Suprapubic skin (tissue), 4 donors: ENCODE results near the gene TOP1. TPM values are rescaled to one million over a fixed set of nuclear protein-coding genes. Genes with fewer than 3 reads are reported as not detected.
A peak's percentile ranks its signal among the peaks of the same experiment; 100 is the strongest.
"Not testable (repeated sequence)": the region's sequence is repeated elsewhere in the genome, so short reads cannot be mapped to it uniquely, and the experiment has no call there.

Experiments used
- DNase-seq, 2 donors: peaks; one replicate each; pipeline ENCODE4 v3.0.0-alpha.2; 2019; ENCODE audit warnings: low spot score in 2 of 2
- H3K27ac ChIP-seq: fragments of 200-600 bp; sonication (generic); one replicate; pipeline ENCODE4 v1.5.1; 2019
- H3K27me3 ChIP-seq: fragments of 200-600 bp; sonication (generic); one replicate; pipeline ENCODE4 v1.5.1; 2019
- H3K36me3 ChIP-seq: fragments of 200-600 bp; sonication (generic); one replicate; pipeline ENCODE4 v1.5.1; 2019
- H3K4me1 ChIP-seq: fragments of 200-600 bp; sonication (generic); one replicate; pipeline ENCODE4 v1.5.1; 2019
- H3K4me3 ChIP-seq: fragments of 200-600 bp; sonication (generic); one replicate; pipeline ENCODE4 v1.5.1; 2019; ENCODE audit warnings: mild to moderate bottlenecking
- H3K9me3 ChIP-seq: fragments of 200-600 bp; sonication (generic); one replicate; pipeline ENCODE4 v1.5.1; 2019
- EP300 ChIP-seq: sonication (generic); formaldehyde crosslinking; IDR thresholded peaks from one replicate; pipeline ENCODE4 v1.6.1; 2017; ENCODE audit warnings: antibody characterized with exemption
- POLR2A ChIP-seq, 2 donors: fragments of 450-650 bp; IDR thresholded peaks; one replicate each; pipeline ENCODE4 v1.6.1; 2017; ENCODE audit warnings: antibody characterized with exemption in 2 of 2, mild to moderate bottlenecking in 2 of 2, moderate library complexity in 2 of 2
- POLR2AphosphoS5 ChIP-seq, 3 donors: sonication (generic); formaldehyde crosslinking; IDR thresholded peaks; one replicate each; pipeline ENCODE4 v1.6.1; 2017; ENCODE audit warnings: antibody characterized with exemption in 3 of 3
- WGBS: methylation state at CpG from one replicate; pipeline ENCODE4 v1.1.5; 2018; 5-methylcytosine and 5-hydroxymethylcytosine counted together
- total RNA-seq, 4 donors: library from RNA; depleted of rRNA; stranded (reverse); fragments of >200 nt; gene quantifications; one replicate each; pipeline ENCODE4 v1.1.0, GENCODE V29; 2016
- TF ChIP-seq, protein P1 (sequence below), 2 donors: fragments of 200-600 bp in 1 of 2; fragments of 450-650 bp in 1 of 2; sonication (generic) in 1 of 2; IDR thresholded peaks; one replicate each; pipeline ENCODE4 v1.5.1; 2016 to 2019; ENCODE audit warnings: antibody characterized with exemption in 2 of 2, mild to moderate bottlenecking in 1 of 2, moderate library complexity in 1 of 2

TOP1 gene
- total RNA-seq, 4 donors from 2014 or later: 25.8 to 32.6 (median 32.0) TPM

DNA sequence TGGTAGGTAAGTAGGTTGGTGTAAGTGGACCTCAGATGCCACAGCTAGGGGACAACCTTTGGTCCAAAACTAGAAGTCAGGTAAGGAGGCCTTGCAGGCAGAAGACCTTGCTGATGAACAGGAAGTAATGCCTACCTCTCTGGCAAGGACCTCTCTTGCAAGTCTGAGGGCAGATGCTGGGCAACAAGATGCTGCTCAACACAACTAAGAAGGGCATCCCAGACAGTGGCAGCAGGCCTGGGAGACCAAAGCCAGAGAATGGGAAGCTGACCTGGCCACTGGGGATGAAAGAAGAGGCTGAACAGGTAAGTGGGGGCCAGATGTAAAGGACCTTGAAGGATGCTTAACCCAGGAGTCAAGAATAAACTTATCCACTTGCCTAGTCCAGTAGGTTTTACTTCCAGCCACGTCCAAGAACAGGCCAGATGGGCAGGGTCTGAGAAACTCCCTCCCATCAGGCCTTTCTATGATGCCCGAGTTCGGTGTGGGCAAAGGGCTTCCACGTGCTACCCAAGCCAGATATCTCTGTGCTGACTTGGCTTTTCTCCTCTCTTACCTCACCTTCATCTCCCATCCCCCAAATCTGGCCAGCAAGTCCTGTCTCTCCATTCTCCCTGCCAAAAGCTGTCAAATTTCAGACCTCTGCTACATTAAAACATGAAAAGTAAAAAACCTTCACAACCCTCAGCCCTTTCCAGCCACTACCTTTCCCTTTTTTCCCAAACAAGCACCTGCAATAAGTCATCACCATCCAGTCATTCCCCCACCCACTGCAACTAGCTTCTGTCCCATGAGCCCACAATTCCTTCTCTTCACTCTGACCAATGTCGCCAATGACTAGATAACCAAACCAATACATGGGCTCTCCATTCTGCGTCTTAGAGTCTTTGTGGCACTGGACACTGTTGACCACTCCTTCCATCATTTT lies 97.2 kb downstream of the TOP1 start:
- TF ChIP-seq, protein P1, sequence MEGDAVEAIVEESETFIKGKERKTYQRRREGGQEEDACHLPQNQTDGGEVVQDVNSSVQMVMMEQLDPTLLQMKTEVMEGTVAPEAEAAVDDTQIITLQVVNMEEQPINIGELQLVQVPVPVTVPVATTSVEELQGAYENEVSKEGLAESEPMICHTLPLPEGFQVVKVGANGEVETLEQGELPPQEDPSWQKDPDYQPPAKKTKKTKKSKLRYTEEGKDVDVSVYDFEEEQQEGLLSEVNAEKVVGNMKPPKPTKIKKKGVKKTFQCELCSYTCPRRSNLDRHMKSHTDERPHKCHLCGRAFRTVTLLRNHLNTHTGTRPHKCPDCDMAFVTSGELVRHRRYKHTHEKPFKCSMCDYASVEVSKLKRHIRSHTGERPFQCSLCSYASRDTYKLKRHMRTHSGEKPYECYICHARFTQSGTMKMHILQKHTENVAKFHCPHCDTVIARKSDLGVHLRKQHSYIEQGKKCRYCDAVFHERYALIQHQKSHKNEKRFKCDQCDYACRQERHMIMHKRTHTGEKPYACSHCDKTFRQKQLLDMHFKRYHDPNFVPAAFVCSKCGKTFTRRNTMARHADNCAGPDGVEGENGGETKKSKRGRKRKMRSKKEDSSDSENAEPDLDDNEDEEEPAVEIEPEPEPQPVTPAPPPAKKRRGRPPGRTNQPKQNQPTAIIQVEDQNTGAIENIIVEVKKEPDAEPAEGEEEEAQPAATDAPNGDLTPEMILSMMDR (IDR thresholded peaks at IDR 0.05): no peak
- no peak for TF ChIP-seq POLR2AphosphoS5 (IDR thresholded peaks at IDR 0.05)
- TF ChIP-seq POLR2A (IDR thresholded peaks at IDR 0.05): no peak
- TF ChIP-seq EP300: no peak
- Histone ChIP-seq H3K27ac (no peak overlapping the region), H3K4me1 (no peaks in the 10 kb centered on the region), H3K36me3 (peaks cover 52% of the 10 kb centered on the region), H3K4me3 (no peak overlapping the region), H3K9me3 (no peaks in the 10 kb centered on the region), H3K27me3 (no peaks in the 10 kb centered on the region)
- DNase-seq: no peak
- 74% methylated on average over 6 of the region's 6 CpGs for WGBS

DNA sequence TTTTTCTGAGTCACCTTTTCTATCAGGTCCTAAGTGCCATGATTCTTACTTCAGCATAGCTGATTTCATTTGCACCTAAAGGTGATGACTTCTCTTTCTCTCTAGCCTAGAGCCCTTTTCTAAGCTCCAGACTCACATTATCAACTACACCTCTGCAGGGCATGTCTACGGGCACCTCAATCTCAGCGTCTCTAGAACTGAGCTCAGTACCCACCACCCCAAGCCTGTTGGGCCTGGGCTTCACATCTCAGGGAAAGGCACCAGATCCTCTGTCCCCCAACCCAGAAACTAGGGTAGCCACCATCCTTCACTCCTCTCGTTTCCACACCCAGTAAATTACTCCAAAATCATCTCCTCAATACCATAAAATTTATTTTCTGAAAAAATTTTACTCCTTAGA lies 98.1 kb downstream of the TOP1 start:
- Histone ChIP-seq H3K4me3 (no peak overlapping the region), H3K27ac (no peak overlapping the region), H3K4me1 (no peaks in the 10 kb centered on the region), H3K27me3 (no peaks in the 10 kb centered on the region), H3K9me3 (no peaks in the 10 kb centered on the region), H3K36me3 (peaks cover 43% of the 10 kb centered on the region)
- 90% methylated on average over 3 of the region's 3 CpGs for WGBS
- DNase-seq: peak in 1 of 2 donors; percentile 24
- TF ChIP-seq POLR2AphosphoS5 (IDR thresholded peaks at IDR 0.05) (no peak), POLR2A (IDR thresholded peaks at IDR 0.05) (no peak), EP300 (no peak)
- TF ChIP-seq, protein P1 (IDR thresholded peaks at IDR 0.05): no peak

DNA sequence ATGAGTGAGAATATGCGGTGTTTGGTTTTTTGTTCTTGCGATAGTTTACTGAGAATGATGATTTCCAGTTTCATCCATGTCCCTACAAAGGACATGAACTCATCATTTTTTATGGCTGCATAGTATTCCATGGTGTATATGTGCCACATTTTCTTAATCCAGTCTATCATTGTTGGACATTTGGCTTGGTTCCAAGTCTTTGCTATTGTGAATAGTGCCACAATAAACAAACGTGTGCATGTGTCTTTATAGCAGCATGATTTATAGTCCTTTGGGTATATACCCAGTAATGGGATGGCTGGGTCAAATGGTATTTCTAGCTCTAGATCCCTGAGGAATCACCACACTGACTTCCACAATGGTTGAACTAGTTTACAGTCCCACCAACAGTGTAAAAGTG lies 99.7 kb downstream of the TOP1 start:
- no CpG with 5 or more reads among the region's 3 CpGs for WGBS
- DNase-seq, H3K9me3 ChIP-seq, H3K4me1 ChIP-seq, H3K4me3 ChIP-seq, H3K27ac ChIP-seq, H3K27me3 ChIP-seq: not testable (repeated sequence)
- H3K36me3 ChIP-seq: peaks cover 27% of the 10 kb centered on the region

DNA sequence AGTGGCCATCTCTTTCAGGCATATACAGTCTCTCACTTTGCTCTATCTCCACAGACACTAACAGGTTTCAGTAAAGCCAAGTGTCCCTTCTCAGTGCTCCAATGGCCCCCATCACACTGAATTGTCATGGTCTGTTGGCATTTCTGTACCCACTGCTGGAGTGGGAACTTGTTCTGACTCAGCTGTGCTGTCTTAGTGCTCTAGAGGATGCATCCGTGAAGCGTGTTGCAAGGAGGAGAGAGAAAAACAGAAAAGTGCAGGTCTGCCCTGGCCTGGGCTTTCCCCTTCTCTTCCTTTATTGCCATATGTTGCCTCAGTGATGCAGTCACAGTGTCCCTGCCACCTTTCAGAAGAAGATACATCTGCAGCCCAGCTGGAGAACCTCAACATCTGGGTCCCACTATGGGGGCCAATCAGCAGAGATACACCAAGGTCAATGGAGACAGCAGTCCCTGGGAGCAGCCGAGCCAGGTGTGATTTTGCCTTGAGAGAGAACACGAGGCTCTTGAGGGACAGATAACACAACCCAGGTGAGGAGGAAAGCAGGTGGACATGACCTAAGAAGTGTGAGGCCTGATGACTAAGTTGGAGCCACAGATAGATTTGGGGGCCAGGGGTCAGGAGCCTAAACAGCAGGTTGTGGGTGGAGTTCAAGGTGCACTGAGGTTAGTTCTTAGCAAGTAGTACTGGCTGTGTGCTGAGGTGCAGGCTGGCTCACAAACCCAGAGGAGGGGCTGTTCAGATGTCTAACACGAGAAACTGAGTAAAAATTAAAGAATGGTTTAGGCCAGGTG lies 103.2 kb downstream of the TOP1 start:
- TF ChIP-seq POLR2A (IDR thresholded peaks at IDR 0.05): no peak
- TF ChIP-seq, protein P1 (IDR thresholded peaks at IDR 0.05): no peak
- no peak for TF ChIP-seq POLR2AphosphoS5 (IDR thresholded peaks at IDR 0.05)
- TF ChIP-seq EP300: no peak
- peak in 1 of 2 donors; percentile 62 for DNase-seq
- Histone ChIP-seq H3K27me3 (no peaks in the 10 kb centered on the region), H3K27ac (no peak overlapping the region), H3K36me3 (no peaks in the 10 kb centered on the region), H3K9me3 (no peaks in the 10 kb centered on the region), H3K4me3 (no peak overlapping the region), H3K4me1 (peaks cover 40% of the 10 kb centered on the region)
- 78% methylated on average over 5 of the region's 5 CpGs for WGBS

DNA sequence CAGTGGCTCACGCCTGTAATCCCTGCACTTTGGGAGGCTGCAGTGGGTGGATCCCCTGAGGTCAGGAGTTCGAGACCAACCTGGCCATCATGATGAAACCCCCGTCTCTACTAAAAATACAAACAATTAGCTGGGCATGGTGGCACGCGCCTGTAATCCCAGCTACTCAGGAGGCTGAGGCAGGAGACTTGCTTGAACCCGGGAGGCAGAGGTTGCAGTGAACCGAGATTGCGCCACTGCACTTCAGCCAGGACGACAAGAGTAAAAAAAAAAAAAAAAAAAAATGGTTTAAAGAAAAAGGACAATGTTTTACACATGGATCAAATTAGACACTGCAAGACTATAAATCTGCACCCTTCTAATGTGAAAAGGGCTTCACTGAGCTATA lies 103.8 kb downstream of the TOP1 start:
- not testable (repeated sequence) for H3K36me3 ChIP-seq, H3K4me3 ChIP-seq, H3K9me3 ChIP-seq, H3K27me3 ChIP-seq, H3K27ac ChIP-seq
- peaks cover 40% of the 10 kb centered on the region for H3K4me1 ChIP-seq
- DNase-seq: peak in 1 of 2 donors; percentile 50
- WGBS: 73% methylated on average over 9 of the region's 9 CpGs

DNA sequence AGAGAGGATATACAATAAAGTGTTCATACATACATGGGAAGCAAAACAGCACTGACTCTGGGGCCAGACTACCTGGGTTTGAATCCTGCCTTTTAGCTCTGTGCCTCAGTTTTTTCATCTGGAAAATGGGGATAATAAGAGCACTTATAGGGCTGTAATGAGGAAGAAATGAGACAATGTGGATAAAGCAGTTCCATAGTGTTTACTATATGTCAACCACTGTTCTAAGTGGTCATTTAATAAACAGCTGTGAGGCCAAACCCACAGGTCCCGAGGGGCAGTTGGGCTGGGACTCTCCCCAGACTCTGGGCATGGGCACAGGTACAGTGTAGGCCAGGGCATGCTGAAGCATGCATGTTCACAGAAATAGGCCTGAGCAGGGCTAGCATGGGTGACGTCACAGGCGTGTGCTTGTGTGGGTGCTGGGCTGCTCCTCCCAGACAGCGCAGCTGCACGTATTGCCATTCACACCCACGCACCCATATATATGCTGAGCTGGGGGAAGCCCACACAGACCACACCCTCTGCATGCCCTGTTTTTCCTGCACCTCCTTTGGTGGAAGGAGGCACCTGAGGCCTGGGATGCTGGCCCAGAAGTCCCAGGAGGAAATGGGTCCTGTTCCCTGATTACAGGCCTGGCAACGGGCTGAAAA lies 105.2 kb downstream of the TOP1 start:
- no peak for TF ChIP-seq EP300
- Histone ChIP-seq H3K27ac (peak overlapping the region; percentile 66), H3K27me3 (no peaks in the 10 kb centered on the region), H3K36me3 (no peaks in the 10 kb centered on the region), H3K9me3 (no peaks in the 10 kb centered on the region), H3K4me1 (peaks cover 50% of the 10 kb centered on the region), H3K4me3 (no peak overlapping the region)
- peak; percentile 70 to 81 for DNase-seq
- WGBS: 37% methylated on average over 7 of the region's 7 CpGs
